HepG2 (cell line): ENCODE results near the gene CYBC1. TPM values are rescaled to one million over a fixed set of nuclear protein-coding genes. Genes with fewer than 3 reads are reported as not detected.
A peak's percentile ranks its signal among the peaks of the same experiment; 100 is the strongest.

ENCODE experiments used
- EP300 ChIP-seq, 3 experiments: sonication (generic) in 1 of 3; formaldehyde crosslinking in 1 of 3; IDR thresholded peaks; 2 replicates each; pipeline versions ENCODE4 v1.5.1 to v1.6.1; 2011 to 2020; ENCODE audit warnings: low read depth in 2 of 3, low read length in 2 of 3, borderline replicate concordance in 1 of 3, improper control_type of control experiment in 1 of 3, mild to moderate bottlenecking in 1 of 3, missing genetic modification reagents in 1 of 3, moderate library complexity in 1 of 3
- LRRFIP1 ChIP-seq: sonication (generic); formaldehyde crosslinking; conservative IDR thresholded peaks from 2 replicates; pipeline ENCODE4 v1.4.0; 2020; ENCODE audit warnings: missing genetic modification reagents
- TERF1 ChIP-seq: sonication (generic); formaldehyde crosslinking; IDR thresholded peaks from 2 replicates; pipeline ENCODE4 v1.8.0; 2022; ENCODE audit warnings: mild to moderate bottlenecking, missing genetic modification reagents, moderate library complexity
- ZKSCAN8 ChIP-seq: IDR thresholded peaks from 2 replicates; pipeline ENCODE4 v1.6.1; 2016; ENCODE audit warnings: borderline replicate concordance, missing genetic modification reagents, missing compliant biosample characterization
- ZNF234 ChIP-seq: sonication (generic); formaldehyde crosslinking; conservative IDR thresholded peaks from 2 replicates; pipeline ENCODE4 v1.5.1; 2020; ENCODE audit warnings: mild to moderate bottlenecking, missing genetic modification reagents
- ZNF24 ChIP-seq: fragments of 450-650 bp; IDR thresholded peaks from 2 replicates; pipeline ENCODE4 v1.6.1; 2017; ENCODE audit warnings: antibody characterized with exemption, mild to moderate bottlenecking
- ZNF800 ChIP-seq: sonication (generic); formaldehyde crosslinking; IDR thresholded peaks from 2 replicates; pipeline ENCODE4 v1.4.0; 2020; ENCODE audit warnings: missing genetic modification reagents
- polyA plus RNA-seq, 8 experiments: library from polyadenylated mRNA; depleted of rRNA in 3 of 8; stranded (reverse) in 7 of 8; unstranded in 1 of 8; fragments of >200 nt; fragmentation: Illumina TruSeq in 4 of 8; extraction: Trizol in 4 of 8; gene quantifications; 2 replicates each; pipeline versions ENCODE4 v1.2.1 to v1.2.3, GENCODE V29; 2011 to 2016; ENCODE audit warnings: low read depth in 4 of 8, missing spikeins in 1 of 8, mixed read lengths in 1 of 8; ENCODE audit not compliant: insufficient read depth in 1 of 8
- total RNA-seq, 5 experiments: library from RNA; depleted of rRNA; stranded (reverse); fragments of >200 nt; fragmentation: Illumina TruSeq; extraction: Trizol; gene quantifications; 2 replicates each; pipeline ENCODE4 v1.2.3, GENCODE V29; 2016; ENCODE audit warnings: low read depth in 1 of 5

CYBC1 gene
- total and polyA plus RNA-seq, 2 of the 13 experiments (the other 11 are each of a cell fraction or from before 2014, with no cell fraction given) = 43.4 to 44.1 TPM

- TF ChIP-seq LRRFIP1 (CRISPR knock-in tag) = peak; percentile 95
- 0 out of 2 replicates have a peak, but pooled peaks have one; percentile 38 for TF ChIP-seq ZKSCAN8 (CRISPR knock-in tag)
- TF ChIP-seq ZNF24 = no peak
- peak; percentile 86 for TF ChIP-seq ZNF234 (CRISPR knock-in tag)
- peak; percentile 80; the same call in 1 of the 2 replicates for TF ChIP-seq ZNF800 (CRISPR knock-in tag)
- 0 out of 2 replicates have a peak, but pooled peaks have one; percentile 55 for TF ChIP-seq TERF1 (CRISPR knock-in tag)
- TF ChIP-seq EP300 (IDR thresholded peaks at IDR 0.05; ENCODE audit: low read depth in 2 of 2, low read length in 2 of 2) = peak in 1 of 2 experiments; percentile 7; a peak in 1 of 4 replicates
- 0 out of 2 replicates have a peak, but pooled peaks have one; percentile 14 for TF ChIP-seq EP300 (CRISPR knock-in tag; IDR thresholded peaks at IDR 0.05; ENCODE audit: borderline replicate concordance)
These were observed 35.8 kb downstream of the CYBC1 start (continued) for GRCh38 chr17:82414548-82415281.
